ENCODE measurements around the gene GNL1. TPM values are rescaled to one million over a fixed set of nuclear protein-coding genes. Genes with fewer than 3 reads are reported as not detected.

GNL1 gene
- total RNA-seq, 4 donors from 2014 or later = 40.1 to 50.6 (median 43.7) TPM

DNA sequence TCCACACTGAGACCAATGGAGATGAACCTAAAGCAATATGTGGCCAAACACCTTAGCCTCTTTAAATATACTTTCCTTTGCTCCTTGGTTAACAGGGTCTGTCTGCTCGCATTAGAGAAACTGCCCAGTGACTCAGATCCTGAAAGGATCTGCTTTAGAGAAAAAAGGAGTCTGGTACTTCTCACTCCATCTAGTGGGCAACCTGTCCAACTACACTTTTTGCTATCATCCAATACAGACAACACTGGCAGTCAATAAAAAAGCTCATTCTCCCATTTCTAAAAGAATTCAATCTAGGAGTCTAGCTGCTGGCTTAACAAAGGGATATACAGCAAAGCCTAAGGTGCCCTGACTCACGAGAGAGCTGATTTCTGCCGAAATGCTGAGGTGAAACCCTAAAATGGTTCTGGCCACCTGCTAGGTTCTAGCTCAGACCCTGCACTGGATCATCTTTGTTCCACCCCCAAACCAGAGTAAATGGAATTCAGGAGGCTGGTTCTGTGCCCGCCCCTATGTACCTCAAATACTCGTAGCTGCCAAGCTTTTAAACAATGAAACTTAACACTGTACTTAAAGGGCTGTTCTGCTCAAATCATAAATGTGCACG lies 11.5 kb downstream of the GNL1 start:
- DNase-seq (ENCODE audit: low spot score) (no peak), ATAC-seq (ENCODE audit: low FRiP score) (peak; percentile 79)
- TF ChIP-seq, protein P1, sequence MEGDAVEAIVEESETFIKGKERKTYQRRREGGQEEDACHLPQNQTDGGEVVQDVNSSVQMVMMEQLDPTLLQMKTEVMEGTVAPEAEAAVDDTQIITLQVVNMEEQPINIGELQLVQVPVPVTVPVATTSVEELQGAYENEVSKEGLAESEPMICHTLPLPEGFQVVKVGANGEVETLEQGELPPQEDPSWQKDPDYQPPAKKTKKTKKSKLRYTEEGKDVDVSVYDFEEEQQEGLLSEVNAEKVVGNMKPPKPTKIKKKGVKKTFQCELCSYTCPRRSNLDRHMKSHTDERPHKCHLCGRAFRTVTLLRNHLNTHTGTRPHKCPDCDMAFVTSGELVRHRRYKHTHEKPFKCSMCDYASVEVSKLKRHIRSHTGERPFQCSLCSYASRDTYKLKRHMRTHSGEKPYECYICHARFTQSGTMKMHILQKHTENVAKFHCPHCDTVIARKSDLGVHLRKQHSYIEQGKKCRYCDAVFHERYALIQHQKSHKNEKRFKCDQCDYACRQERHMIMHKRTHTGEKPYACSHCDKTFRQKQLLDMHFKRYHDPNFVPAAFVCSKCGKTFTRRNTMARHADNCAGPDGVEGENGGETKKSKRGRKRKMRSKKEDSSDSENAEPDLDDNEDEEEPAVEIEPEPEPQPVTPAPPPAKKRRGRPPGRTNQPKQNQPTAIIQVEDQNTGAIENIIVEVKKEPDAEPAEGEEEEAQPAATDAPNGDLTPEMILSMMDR (IDR thresholded peaks at IDR 0.05) = peak in 2 of 3 donors; percentile 69 to 79

DNA sequence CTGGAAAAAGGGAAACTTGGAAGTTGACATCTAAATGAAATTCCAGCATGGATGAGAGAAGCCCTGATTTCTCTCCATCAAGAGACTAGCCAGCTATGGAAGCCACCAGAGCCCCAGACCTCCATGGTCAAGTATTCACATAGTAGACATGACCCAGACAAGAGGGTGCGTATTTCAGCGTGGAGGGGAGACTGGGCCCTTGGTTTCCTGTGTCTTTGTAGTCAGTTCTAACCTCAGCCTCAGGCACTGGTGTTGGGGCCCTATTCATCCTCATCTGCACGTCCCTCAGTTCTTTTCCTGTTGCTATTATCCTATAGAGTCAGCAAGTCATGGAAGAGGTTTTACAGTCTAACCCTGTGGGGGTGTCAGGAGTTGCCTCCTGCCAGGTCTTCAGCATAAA lies 12.5 kb downstream of the GNL1 start:
- ATAC-seq (ENCODE audit: low FRiP score) (no peak), DNase-seq (ENCODE audit: low spot score) (no peak)
- TF ChIP-seq, protein P1 (IDR thresholded peaks at IDR 0.05) = no peak

DNA sequence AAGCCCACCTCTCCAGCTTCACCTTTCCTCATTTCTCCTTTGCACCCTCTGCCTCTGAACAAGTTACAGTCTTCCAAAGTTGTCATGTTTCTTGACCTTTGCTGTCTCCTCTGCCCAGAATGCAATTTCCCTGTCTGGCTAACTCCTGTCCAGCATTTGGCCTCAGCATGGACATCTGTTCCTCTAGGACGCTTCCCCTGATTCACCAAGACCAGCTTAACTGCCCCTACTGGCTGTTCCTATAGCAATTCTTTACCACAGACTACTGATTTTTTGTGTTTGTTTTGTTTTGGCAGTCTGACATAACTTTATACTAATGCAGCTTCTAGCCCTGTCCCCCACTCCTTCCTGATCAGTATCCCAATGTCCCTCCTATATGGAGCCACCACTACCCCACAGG lies 13.4 kb downstream of the GNL1 start:
- ATAC-seq (ENCODE audit: low FRiP score) (no peak), DNase-seq (ENCODE audit: low spot score) (no peak)
- TF ChIP-seq, protein P1 (IDR thresholded peaks at IDR 0.05) = no peak

DNA sequence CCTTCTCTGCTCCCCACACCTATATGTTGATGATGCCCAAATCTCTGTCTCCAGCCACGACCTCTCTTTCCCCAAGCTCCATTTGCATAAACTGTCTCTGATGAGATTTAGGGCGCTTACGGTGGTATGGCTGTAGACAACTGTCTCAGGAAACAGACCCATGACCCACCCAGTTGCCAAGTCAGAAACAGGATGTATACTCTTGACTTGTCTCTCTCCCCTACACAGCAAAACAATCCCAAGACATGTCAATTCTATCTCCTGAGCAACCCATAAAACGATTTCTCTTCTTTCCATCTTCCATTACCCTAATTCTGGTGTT lies 13.9 kb downstream of the GNL1 start:
- no peak for ATAC-seq (ENCODE audit: low FRiP score)
- TF ChIP-seq, protein P1 (IDR thresholded peaks at IDR 0.05) = no peak

DNA sequence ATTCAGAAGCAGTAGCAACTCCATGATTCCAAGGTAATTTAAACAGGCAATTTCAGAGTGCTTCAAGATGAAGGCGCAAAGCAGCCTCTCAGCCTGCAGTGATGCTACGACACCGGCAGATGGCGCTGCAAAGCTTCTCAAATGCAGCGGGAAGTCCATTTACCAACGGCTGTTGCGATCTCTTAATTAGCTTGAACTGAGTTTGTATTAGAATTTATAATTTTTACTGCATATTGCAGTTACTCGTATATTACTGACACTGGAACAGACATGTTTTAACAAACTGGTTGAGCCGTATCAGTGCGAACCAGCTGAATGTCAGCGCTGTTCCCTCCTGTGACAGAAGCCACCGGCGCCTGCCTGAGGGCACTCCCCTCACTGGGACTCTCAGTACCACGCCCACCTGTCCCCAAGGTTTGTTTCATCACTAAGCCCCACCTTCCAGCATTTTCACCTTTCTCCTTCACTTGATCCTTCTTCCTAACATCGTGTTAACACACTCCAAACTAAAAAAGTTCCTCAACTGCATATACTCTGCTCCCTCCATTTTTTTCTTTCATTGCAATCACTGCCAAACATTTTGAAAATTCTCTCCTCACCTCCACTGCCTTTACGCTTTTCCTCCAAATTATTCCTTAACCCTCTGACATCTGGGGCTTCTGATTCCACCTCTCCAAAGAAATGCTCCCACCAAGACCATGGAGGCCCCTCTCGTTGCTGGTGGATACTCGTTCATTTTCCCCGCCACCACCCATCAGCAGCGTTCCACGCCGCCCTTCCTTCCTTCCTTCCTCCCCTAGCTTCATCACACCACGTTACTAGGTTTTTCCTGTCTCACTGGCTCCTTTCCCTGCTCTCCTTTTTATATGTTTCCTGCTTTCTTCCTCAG lies 14.5 kb downstream of the GNL1 start:
- ATAC-seq (ENCODE audit: low FRiP score) (peak; percentile 65), DNase-seq (ENCODE audit: low spot score) (no peak)
- TF ChIP-seq, protein P1 (IDR thresholded peaks at IDR 0.05) = peak in 2 of 3 donors; percentile 47 to 82

More for the DNA sequence above, 13.9 kb downstream of the GNL1 start:
- DNase-seq (ENCODE audit: low spot score) = no peak

DNA sequence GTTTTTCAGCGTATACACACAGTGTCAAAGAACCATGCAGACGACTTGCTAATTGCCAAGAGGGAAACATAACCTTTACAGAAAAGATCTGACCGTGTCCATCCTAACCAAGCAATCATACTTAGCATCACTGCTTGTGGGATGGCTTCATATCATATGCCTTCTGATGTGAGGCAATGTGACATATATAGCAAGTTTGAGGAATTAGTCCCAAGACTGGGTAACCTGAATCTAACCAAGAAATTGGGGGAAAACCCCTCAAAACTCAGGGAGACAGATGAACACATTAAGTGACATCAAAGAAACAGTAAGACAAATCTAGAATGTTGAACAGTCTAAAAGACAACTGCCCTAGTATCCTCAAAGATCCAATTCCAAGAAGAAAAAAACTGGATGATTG lies 18.4 kb downstream of the GNL1 start:
- ATAC-seq (ENCODE audit: low FRiP score) = no peak
- TF ChIP-seq, protein P1 (IDR thresholded peaks at IDR 0.05) = no peak
- DNase-seq (ENCODE audit: low spot score) = no peak

Measured in omental fat pad (tissue), 4 donors.